ENCODE results near the gene IL2RG. TPM values are rescaled to one million over a fixed set of nuclear protein-coding genes. Genes with fewer than 3 reads are reported as not detected.

The IL2RG gene
- polyA plus RNA-seq, 3 donors = 1.00 to 1.4 (median 1.2) TPM

DNA sequence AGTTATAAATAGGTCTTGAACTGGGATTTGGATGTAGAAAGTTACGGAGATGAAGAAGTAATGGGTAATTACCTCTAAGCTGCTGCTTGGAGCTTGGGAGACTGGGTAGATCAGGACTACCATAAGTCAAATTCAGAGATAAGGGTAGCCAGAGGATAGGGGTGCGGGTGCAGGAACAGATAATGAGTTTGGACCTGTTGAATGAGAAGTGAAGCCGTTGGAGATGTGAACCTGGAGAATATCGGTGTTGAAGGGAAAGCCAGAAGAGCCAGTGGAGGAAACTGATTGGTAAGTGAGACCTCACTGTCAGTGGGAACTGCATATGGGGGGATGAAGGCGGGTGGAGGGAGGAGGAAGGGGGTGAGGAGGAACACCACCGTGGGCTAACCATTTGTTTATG lies 16.3 kb downstream of the IL2RG start:
- no peak for DNase-seq (ENCODE audit: extremely low read depth in 1 of 11, low read depth in 9 of 11, low spot score in 4 of 11)

DNA sequence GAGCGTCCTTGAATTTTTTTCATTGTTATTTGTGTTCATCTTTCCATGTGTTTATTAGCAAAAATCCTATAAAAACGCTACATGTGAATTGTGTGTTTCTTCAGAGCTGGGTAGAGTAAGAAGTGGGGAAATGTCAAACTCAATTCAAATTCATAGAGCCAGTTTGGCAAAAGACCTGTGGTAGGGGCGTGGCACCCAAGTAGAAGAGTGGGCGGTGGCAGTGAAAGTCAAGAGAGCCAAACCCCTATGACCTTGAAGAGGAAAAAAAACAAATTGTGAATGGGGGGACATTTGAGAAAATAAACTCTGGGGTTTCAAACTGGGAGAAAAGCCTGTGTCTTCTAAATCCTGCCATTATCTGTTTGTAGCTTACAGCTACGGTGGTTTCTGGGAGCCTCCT lies 20.1 kb downstream of the IL2RG start:
- DNase-seq (ENCODE audit: extremely low read depth in 1 of 11, low read depth in 9 of 11, low spot score in 4 of 11) = no peak

DNA sequence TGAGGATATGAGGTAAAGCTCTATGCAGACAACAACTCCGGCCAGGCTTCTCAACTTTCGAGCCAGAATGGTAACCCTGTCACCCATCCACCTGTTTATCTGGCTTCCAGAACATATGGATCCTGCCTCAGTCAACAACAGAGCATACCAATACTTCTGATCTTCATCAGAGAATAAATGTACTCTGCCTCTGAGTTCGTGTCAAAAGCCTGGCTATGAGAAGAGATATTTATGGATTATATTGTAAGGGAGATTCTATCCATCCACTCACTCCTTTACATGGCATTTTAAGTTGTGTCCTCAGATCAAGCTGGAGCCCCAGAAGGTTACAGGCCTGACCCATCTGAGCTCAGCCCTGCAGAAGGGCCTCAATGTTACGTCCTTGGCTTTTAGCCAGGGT lies 25.5 kb downstream of the IL2RG start:
- DNase-seq (ENCODE audit: extremely low read depth in 1 of 11, low read depth in 9 of 11, low spot score in 4 of 11) = no peak

DNA sequence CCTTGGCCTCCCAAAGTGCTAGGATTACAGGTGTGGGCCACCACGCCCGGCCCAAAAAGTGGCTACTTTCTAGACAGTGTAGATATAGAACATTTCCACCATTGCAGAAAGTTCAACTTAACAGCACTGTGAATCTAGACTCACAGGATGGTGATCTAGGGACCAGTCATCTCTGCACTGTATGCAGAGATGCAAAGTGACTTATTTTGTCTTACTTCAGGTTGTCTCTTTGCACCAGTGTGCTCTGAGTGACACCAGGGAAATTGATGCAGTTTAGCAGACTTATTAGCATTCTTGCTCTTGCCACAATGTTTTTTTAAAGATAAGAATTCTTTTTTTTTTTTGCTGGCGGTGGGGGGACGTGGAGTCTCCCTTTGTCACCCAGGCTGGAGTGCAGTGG lies 28.6 kb downstream of the IL2RG start:
- no peak for DNase-seq (ENCODE audit: extremely low read depth in 1 of 11, low read depth in 9 of 11, low spot score in 4 of 11)

DNA sequence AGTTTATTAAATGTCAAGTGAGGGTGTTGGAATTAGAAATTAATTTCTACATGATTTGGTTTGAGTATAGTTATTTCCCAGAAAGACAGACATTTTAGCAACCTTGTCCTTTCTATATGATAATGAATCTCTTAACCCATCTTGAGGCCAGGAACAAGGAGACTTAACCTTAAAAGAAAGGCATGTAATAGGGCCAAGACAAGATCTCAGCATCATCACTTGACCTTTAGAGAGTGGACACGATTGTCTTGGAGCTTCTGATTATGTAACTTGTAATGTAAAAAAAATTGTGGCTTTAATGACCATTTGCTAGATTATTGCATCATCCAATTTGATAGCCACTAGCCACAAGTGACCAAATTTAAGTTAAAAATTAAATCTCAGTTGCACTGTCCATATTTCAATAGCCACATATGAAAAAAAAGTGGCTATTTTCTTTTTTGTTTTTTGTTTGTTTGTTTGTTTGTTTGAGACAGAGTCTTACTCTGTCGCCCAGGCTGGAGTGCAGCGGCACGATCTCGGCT lies 29.2 kb downstream of the IL2RG start:
- DNase-seq (ENCODE audit: extremely low read depth in 1 of 11, low read depth in 9 of 11, low spot score in 4 of 11) = no peak

- no peak for DNase-seq (ENCODE audit: extremely low read depth in 1 of 11, low read depth in 9 of 11, low spot score in 4 of 11)
Observed at GRCh38 chrX:71081330-71082123, 29.9 kb downstream of the IL2RG start.

GRCh38 chrX:71070531-71070930 lies 40.8 kb downstream of the IL2RG start:
- DNase-seq (ENCODE audit: extremely low read depth in 1 of 11, low read depth in 9 of 11, low spot score in 4 of 11) = no peak

- DNase-seq (ENCODE audit: extremely low read depth in 1 of 11, low read depth in 9 of 11, low spot score in 4 of 11) = peak; percentile 72 to 89 (median 81)
Observed at GRCh38 chrX:71068044-71068918, 43.1 kb downstream of the IL2RG start, which contains the start of gene SNX12. SNX12 (minus strand) TSS chrX:71068334; CDS start chrX:71068306, 28 bp downstream.

DNA sequence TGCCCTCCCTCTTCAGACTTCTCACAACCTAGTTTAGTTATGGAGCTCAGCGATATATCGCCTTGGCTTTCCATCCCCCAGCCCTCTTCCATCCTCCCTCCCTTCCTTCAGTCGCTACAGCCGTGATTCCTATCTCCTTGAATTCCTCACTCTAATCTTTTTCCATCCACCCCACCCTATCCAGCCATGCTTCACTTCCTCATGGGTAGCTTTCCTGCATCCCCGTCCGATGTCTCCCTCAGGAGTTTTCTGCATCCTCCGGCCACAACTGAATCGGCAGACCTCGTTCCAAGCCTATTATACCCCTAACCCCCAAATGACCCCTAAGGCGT lies 43.7 kb downstream of the IL2RG start:
- DNase-seq (ENCODE audit: extremely low read depth in 1 of 11, low read depth in 9 of 11, low spot score in 4 of 11) = no peak

DNA sequence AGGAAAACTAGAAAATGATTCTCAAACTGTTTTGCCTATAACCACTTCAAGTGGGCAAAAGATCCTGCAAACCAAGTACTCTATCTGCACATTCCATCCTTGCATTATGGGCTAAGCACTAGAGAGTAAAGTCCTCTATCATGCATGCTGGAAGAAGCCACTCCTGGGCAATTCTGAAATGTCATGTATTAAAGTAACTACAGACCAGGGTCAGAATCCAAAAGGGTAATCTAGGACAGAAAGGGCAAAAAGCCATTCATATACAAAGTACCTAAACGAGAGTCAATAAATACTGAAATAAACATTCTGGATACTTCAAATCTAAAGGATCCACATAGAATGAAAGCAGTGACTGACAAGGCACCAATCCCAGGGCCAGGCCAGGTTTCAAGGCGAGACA lies 44.3 kb downstream of the IL2RG start:
- DNase-seq (ENCODE audit: extremely low read depth in 1 of 11, low read depth in 9 of 11, low spot score in 4 of 11) = no peak

DNA sequence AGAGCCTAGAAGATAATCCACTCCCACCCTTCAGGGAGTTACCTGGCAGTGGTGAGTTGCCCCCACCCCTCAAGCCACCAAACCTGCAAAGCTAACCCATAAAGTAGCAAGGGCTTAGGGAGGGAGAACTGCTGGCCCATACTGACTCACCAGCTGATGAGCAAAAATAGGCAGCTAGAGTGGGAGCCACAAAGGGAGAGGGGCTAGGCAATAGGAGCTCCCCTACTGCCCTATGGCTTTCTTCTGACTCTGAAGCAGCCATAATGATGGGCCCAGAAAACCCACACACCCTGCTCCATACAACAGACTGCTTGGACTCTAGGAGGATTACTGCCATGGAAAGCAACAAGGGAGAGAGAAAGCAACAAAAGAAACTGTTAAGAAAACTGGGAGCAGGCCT lies 51.2 kb downstream of the IL2RG start:
- no peak for DNase-seq (ENCODE audit: extremely low read depth in 1 of 11, low read depth in 9 of 11, low spot score in 4 of 11)

- no peak for DNase-seq (ENCODE audit: extremely low read depth in 1 of 11, low read depth in 9 of 11, low spot score in 4 of 11)
Observed at GRCh38 chrX:71057848-71058530, 53.4 kb downstream of the IL2RG start.

Other genes with a start within 250 kb of the IL2RG start
- gene TEX11, start 202.9 kb downstream of the IL2RG start, polyA plus RNA-seq (ENCODE audit: insufficient read length in 3 of 3) = under 1 TPM in 2 of 3 donors, not detected in 1; 0.15 to 0.20 TPM
- gene SLC7A3, start 180.5 kb downstream of the IL2RG start, polyA plus RNA-seq (ENCODE audit: insufficient read length in 3 of 3) = 1 to 10 TPM; 2.1 to 2.8 (median 2.1) TPM
- gene SNX12, start 43.2 kb downstream of the IL2RG start, polyA plus RNA-seq (ENCODE audit: insufficient read length in 3 of 3) = 10 to 100 TPM; 49.2 to 56.4 (median 54.7) TPM
- 10 to 100 TPM; 22.9 to 25.3 (median 24.7) TPM for gene FOXO4, start 15.7 kb downstream of the IL2RG start, polyA plus RNA-seq (ENCODE audit: insufficient read length in 3 of 3)
- gene CXorf65, start 4.8 kb downstream of the IL2RG start, polyA plus RNA-seq (ENCODE audit: insufficient read length in 3 of 3) = not detected
- 10 to 100 TPM; 35.7 to 53.1 (median 47.8) TPM for gene MED12, start 7.0 kb upstream of the IL2RG start, polyA plus RNA-seq (ENCODE audit: insufficient read length in 3 of 3)
- gene NLGN3, start 33.3 kb upstream of the IL2RG start, polyA plus RNA-seq (ENCODE audit: insufficient read length in 3 of 3) = 1 to 10 TPM; 3.9 to 6.3 (median 4.0) TPM
- gene GJB1, start 111.6 kb upstream of the IL2RG start, polyA plus RNA-seq (ENCODE audit: insufficient read length in 3 of 3) = 10 to 100 TPM; 46.9 to 49.7 (median 48.5) TPM
- 10 to 100 TPM; 65.4 to 69.1 (median 66.1) TPM for gene ZMYM3, start 142.6 kb upstream of the IL2RG start, polyA plus RNA-seq (ENCODE audit: insufficient read length in 3 of 3)
- gene NONO, start 172.1 kb upstream of the IL2RG start, polyA plus RNA-seq (ENCODE audit: insufficient read length in 3 of 3) = 100 to 1,000 TPM; 614 to 679 (median 636) TPM
- 1 to 10 TPM; 1.3 to 1.7 (median 1.5) TPM for gene ITGB1BP2, start 190.2 kb upstream of the IL2RG start, polyA plus RNA-seq (ENCODE audit: insufficient read length in 3 of 3)